HG03039 (cell line): ENCODE results near the gene MAPK4.

Experiments used
- ATAC-seq: cut with Tn5 transposase; IDR thresholded peaks from one replicate; pipeline ENCODE4 v1.9.1; 2021; ENCODE audit warnings: mild to moderate bottlenecking, moderate library complexity; ENCODE audit not compliant: unreplicated experiment

The MAPK4 gene

GRCh38 chr18:50622320-50622719, 62.4 kb downstream of the MAPK4 start:
- no peak for ATAC-seq

GRCh38 chr18:50622865-50623393, 63.0 kb downstream of the MAPK4 start:
- no peak for ATAC-seq

GRCh38 chr18:50623694-50624352, 63.9 kb downstream of the MAPK4 start:
- no peak for ATAC-seq

- no peak for ATAC-seq
Observed at GRCh38 chr18:50624981-50625380, 65.1 kb downstream of the MAPK4 start.

GRCh38 chr18:50626317-50626716, 66.4 kb downstream of the MAPK4 start:
- no peak for ATAC-seq

- no peak for ATAC-seq
Observed at GRCh38 chr18:50627594-50628532, 68.0 kb downstream of the MAPK4 start.

GRCh38 chr18:50628533-50628905, 68.6 kb downstream of the MAPK4 start:
- no peak for ATAC-seq

- ATAC-seq: no peak
Observed at GRCh38 chr18:50629148-50629631, 69.3 kb downstream of the MAPK4 start.

GRCh38 chr18:50630895-50631294, 71.0 kb downstream of the MAPK4 start:
- ATAC-seq: no peak

- no peak for ATAC-seq
Observed at GRCh38 chr18:50632895-50633515, 73.1 kb downstream of the MAPK4 start.

GRCh38 chr18:50633992-50634391, 74.1 kb downstream of the MAPK4 start:
- no peak for ATAC-seq

- ATAC-seq: no peak
Observed at GRCh38 chr18:50636366-50637057, 76.6 kb downstream of the MAPK4 start.

GRCh38 chr18:50638016-50638883, 78.4 kb downstream of the MAPK4 start:
- no peak for ATAC-seq

GRCh38 chr18:50638884-50639420, 79.1 kb downstream of the MAPK4 start:
- no peak for ATAC-seq

- ATAC-seq: no peak
Observed at GRCh38 chr18:50639711-50640110, 79.8 kb downstream of the MAPK4 start.

- ATAC-seq: no peak
Observed at GRCh38 chr18:50642439-50642838, 82.6 kb downstream of the MAPK4 start.

- ATAC-seq: no peak
Observed at GRCh38 chr18:50644146-50644545, 84.3 kb downstream of the MAPK4 start.

GRCh38 chr18:50644807-50645206, 84.9 kb downstream of the MAPK4 start:
- no peak for ATAC-seq

- ATAC-seq: no peak
Observed at GRCh38 chr18:50647237-50647636, 87.3 kb downstream of the MAPK4 start.

- ATAC-seq: no peak
Observed at GRCh38 chr18:50647792-50648191, 87.9 kb downstream of the MAPK4 start.
